DOHH2 (cell line): ENCODE data around the gene FOLR2.

Source experiments
- H3F3A ChIP-seq: fragments of 200-600 bp; sonication (generic), shearing (Covaris generic); 2 replicates; pipeline ENCODE4 v1.6.0; 2016; ENCODE audit warnings: antibody characterized with exemption, mild to moderate bottlenecking; ENCODE audit not compliant: control insufficient read depth, insufficient read depth
- H3K27ac ChIP-seq: fragments of 200-600 bp; sonication (generic); 2 replicates; pipeline ENCODE4 v1.5.1; 2014; ENCODE audit warnings: low read depth, mild to moderate bottlenecking, low read length, moderate library complexity
- H3K27me3 ChIP-seq: fragments of 200-600 bp; sonication (generic); 2 replicates; pipeline ENCODE4 v1.6.1; 2014; ENCODE audit warnings: mild to moderate bottlenecking, low read length, mixed read lengths; ENCODE audit not compliant: control insufficient read depth
- H3K36me3 ChIP-seq: fragments of 200-600 bp; sonication (generic); 2 replicates; pipeline ENCODE4 v1.6.1; 2014; ENCODE audit warnings: mild to moderate bottlenecking, low read length, moderate library complexity, mixed read lengths; ENCODE audit not compliant: control insufficient read depth
- H3K4me1 ChIP-seq: fragments of 200-600 bp; sonication (generic); 2 replicates; pipeline ENCODE4 v1.6.1; 2014; ENCODE audit warnings: mild to moderate bottlenecking, low read length, mixed read lengths; ENCODE audit not compliant: control insufficient read depth
- H3K4me2 ChIP-seq: fragments of 200-600 bp; sonication (generic); 2 replicates; pipeline ENCODE4 v1.6.0; 2014; ENCODE audit warnings: mild to moderate bottlenecking, low read length, moderate library complexity
- H3K4me3 ChIP-seq: fragments of 200-600 bp; sonication (generic); 2 replicates; pipeline ENCODE4 v1.5.1; 2014; ENCODE audit warnings: mild to moderate bottlenecking, low read length, mixed read lengths
- H3K79me2 ChIP-seq: fragments of 200-600 bp; sonication (generic); 2 replicates; pipeline ENCODE4 v1.6.1; 2014; ENCODE audit warnings: mild to moderate bottlenecking, low read length, mixed read lengths; ENCODE audit not compliant: control insufficient read depth
- H3K9me2 ChIP-seq: fragments of 200-600 bp; sonication (generic); replicated peaks from 2 replicates; pipeline ENCODE4 v1.6.1; 2014; ENCODE audit warnings: mild to moderate bottlenecking, low read length, mixed read lengths; ENCODE audit not compliant: control insufficient read depth
- H3K9me3 ChIP-seq: fragments of 200-600 bp; sonication (generic); 2 replicates; pipeline ENCODE4 v1.6.1; 2014; ENCODE audit warnings: antibody characterized with exemption, low read length, mixed read lengths; ENCODE audit not compliant: control insufficient read depth, insufficient read depth
- H4K20me1 ChIP-seq: fragments of 200-600 bp; sonication (generic); 2 replicates; pipeline ENCODE4 v1.6.0; 2014; ENCODE audit warnings: low read depth, mild to moderate bottlenecking, antibody characterized with exemption, low read length, moderate library complexity; ENCODE audit not compliant: control insufficient read depth, insufficient read depth
- EZH2phosphoT487 ChIP-seq: fragments of 200-600 bp; sonication (generic); IDR thresholded peaks from 2 replicates; pipeline ENCODE4 v1.6.1; 2017; ENCODE audit warnings: borderline replicate concordance, mild to moderate bottlenecking, antibody characterized with exemption, low read length, moderate library complexity, mixed read lengths
- TF ChIP-seq, protein P1 (sequence below): fragments of 200-600 bp; sonication (generic); IDR thresholded peaks from one replicate; pipeline ENCODE4 v1.5.1; 2014; ENCODE audit warnings: antibody characterized with exemption, mild to moderate bottlenecking, low read depth, low read length; ENCODE audit not compliant: poor library complexity, severe bottlenecking

Gene FOLR2

GRCh38 chr11:72240461-72241290 lies 24.1 kb downstream of the FOLR2 start:
- peaks cover 8% of the 10 kb centered on the region for H3F3A ChIP-seq
- H3K4me3 ChIP-seq, result no peak overlapping the region
- no peaks in the 10 kb centered on the region for H3K9me2 ChIP-seq
- H3K9me3 ChIP-seq, result no peaks in the 10 kb centered on the region
- H3K27me3 ChIP-seq, result peaks cover 44% of the 10 kb centered on the region
- TF ChIP-seq, protein P1, sequence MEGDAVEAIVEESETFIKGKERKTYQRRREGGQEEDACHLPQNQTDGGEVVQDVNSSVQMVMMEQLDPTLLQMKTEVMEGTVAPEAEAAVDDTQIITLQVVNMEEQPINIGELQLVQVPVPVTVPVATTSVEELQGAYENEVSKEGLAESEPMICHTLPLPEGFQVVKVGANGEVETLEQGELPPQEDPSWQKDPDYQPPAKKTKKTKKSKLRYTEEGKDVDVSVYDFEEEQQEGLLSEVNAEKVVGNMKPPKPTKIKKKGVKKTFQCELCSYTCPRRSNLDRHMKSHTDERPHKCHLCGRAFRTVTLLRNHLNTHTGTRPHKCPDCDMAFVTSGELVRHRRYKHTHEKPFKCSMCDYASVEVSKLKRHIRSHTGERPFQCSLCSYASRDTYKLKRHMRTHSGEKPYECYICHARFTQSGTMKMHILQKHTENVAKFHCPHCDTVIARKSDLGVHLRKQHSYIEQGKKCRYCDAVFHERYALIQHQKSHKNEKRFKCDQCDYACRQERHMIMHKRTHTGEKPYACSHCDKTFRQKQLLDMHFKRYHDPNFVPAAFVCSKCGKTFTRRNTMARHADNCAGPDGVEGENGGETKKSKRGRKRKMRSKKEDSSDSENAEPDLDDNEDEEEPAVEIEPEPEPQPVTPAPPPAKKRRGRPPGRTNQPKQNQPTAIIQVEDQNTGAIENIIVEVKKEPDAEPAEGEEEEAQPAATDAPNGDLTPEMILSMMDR, result no peak
- no peak for TF ChIP-seq EZH2phosphoT487
- peaks cover 3% of the 10 kb centered on the region; the same call in 1 of the 2 replicates for H3K4me1 ChIP-seq
- H3K79me2 ChIP-seq, result no peaks in the 10 kb centered on the region
- H4K20me1 ChIP-seq, result peaks cover 9% of the 10 kb centered on the region; the same call in 1 of the 2 replicates
- H3K27ac ChIP-seq, result no peak overlapping the region
- no peak overlapping the region for H3K4me2 ChIP-seq
- peaks cover 30% of the 10 kb centered on the region for H3K36me3 ChIP-seq

DNA sequence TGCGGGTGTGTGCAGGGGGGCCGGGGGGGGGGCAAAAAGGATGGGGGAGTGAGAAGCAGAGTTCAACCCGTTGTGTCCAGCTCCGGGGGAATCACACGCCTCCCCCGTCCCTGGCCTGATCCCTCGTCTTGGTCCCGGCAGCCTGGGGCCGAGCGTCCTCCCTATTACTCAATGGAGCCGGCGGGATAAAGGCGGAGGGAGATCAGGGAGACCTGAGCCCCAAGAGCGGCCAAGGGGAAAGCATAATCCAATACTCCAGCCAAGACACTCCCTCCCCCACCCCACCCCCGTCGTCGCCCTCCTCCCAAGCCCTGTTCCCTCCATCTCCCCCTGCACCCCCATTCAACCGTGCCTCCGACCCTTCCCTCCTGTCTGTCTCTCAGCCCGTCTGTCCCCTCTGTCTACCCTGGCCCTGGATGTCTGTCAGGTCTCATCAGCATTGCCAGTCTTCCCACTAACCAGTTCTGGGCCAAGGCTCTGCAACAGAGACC lies 24.7 kb downstream of the FOLR2 start:
- Histone ChIP-seq H3F3A (peaks cover 5% of the 10 kb centered on the region), H3K27me3 (peaks cover 50% of the 10 kb centered on the region), H3K9me2 (no peaks in the 10 kb centered on the region), H3K4me3 (no peak overlapping the region), H4K20me1 (peaks cover 9% of the 10 kb centered on the region; the same call in 1 of the 2 replicates), H3K27ac (no peak overlapping the region), H3K4me2 (no peak overlapping the region), H3K9me3 (no peaks in the 10 kb centered on the region), H3K36me3 (peaks cover 25% of the 10 kb centered on the region), H3K79me2 (no peaks in the 10 kb centered on the region), H3K4me1 (peaks cover 3% of the 10 kb centered on the region; the same call in 1 of the 2 replicates)
- TF ChIP-seq, protein P1, result no peak
- TF ChIP-seq EZH2phosphoT487, result no peak

DNA sequence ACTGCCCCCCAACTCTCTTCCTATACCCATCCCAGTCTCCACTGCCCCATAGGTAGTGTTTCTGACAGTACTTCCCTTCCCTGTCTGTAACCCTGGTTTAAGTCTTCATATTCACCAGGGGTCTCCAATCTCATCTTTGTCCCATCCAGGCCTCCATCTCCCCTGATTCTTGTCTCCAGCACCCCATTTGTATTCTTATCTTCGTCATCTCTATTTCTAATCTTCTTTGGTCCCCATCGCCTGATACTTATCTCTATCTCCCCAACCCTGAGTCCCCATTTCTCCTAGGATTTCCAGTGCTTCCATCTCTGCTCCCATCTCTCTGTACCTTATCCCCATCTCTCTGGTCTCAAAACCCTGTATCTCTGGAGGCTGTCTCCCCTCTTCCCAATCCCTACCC lies 25.5 kb downstream of the FOLR2 start:
- TF ChIP-seq EZH2phosphoT487, result no peak
- TF ChIP-seq, protein P1, result no peak
- Histone ChIP-seq H3K9me2 (no peaks in the 10 kb centered on the region), H4K20me1 (peaks cover 9% of the 10 kb centered on the region; the same call in 1 of the 2 replicates), H3K4me3 (no peak overlapping the region), H3F3A (no peaks in the 10 kb centered on the region), H3K27me3 (peaks cover 57% of the 10 kb centered on the region), H3K79me2 (no peaks in the 10 kb centered on the region), H3K36me3 (peaks cover 17% of the 10 kb centered on the region), H3K27ac (no peak overlapping the region), H3K4me1 (peaks cover 3% of the 10 kb centered on the region; the same call in 1 of the 2 replicates), H3K9me3 (no peaks in the 10 kb centered on the region), H3K4me2 (no peak overlapping the region)
